Limb (tissue), 2 donors: ENCODE measurements around the gene TRDMT1.

Experiments
- DNase-seq, 2 donors: peaks; one replicate each; pipeline ENCODE4 v3.0.0-alpha.2; 2016; ENCODE audit errors: extremely low spot score in 2 of 2

Gene TRDMT1

GRCh38 chr10:17176091-17176490 is 25.4 kb downstream of the TRDMT1 start:
- DNase-seq: no peak

DNA sequence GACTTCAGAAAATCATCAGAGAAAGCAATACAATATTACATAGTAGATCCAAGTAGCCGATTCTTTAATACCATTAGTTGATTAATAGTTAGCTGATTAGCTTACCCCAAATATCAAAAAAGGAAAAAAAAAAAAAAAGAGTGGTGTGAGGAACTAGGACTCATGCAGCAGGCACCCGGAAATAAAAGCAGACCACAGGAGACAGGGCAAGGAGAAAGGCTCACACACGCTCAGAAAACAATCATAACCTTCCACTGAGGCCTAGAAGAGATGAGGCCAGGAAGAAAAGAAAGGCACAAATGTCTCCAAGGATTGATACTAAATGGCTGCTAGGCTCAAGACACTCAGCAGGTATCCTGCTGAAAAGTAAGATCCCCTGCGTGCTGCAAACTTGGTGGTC is 25.9 kb downstream of the TRDMT1 start:
- no peak for DNase-seq

GRCh38 chr10:17174626-17175025 is 26.8 kb downstream of the TRDMT1 start:
- DNase-seq: no peak

DNA sequence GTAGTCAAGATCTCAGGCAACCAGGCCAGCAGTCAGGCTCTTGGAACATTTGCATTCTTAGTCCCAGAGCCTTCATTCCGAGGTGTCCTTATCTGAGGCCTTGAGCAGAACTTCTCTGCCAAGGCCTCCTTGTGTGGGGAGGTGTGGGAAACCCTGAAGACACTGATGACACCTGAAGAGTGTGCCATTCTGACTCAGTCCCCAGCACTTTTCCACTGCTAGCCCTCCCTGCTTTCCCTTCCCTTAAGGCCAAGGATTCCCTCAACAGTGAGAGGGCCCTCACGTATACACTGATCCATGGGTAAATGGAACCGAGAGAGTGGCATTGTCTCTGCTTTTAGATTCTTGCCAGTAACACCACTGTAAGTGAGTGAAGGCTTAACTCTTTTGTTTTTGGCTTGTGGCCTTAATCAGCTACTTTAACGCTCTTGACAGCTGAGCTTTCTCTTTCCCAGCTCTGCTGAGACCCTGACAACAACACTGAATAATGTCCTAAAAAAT is 30.3 kb downstream of the TRDMT1 start:
- no peak for DNase-seq

DNA sequence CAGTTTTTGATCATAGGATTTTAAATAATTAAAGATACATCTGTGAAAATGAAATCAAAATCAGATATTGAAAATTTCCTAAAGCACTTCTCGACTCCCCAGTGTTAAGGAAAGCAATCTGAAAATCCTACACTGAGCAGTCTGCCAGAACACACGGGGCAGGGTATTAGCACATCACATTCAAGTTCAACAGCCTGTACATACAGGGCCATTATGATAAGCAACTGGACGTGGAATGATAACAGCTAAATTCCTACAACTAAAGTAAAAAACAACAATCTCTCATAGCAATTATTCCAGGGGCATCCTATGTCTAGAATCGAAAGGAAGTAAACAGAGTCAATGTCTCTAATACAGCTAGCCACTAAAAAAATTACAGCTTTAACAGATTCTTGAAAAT is 31.7 kb downstream of the TRDMT1 start:
- DNase-seq: no peak

GRCh38 chr10:17166699-17167098 is 34.8 kb downstream of the TRDMT1 start:
- no peak for DNase-seq

DNA sequence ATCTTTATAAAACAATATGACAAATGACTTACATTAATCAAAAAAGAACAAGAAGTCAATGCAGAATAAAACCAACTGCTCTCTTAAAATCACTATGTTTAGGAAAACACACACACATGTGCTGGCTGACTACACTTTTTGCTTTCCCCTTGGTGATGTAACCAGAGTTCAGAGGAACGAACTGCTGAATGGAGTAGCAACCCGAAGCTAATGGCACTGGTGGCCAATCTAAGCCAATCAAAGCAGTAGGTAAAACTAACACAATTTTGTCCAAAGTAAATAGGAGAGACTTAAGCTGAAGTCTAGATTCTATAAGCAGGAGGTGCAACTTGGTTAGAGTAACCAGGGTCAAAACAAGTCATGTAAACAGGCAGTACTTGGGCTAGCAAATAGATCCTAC is 38.6 kb downstream of the TRDMT1 start:
- DNase-seq: no peak

DNA sequence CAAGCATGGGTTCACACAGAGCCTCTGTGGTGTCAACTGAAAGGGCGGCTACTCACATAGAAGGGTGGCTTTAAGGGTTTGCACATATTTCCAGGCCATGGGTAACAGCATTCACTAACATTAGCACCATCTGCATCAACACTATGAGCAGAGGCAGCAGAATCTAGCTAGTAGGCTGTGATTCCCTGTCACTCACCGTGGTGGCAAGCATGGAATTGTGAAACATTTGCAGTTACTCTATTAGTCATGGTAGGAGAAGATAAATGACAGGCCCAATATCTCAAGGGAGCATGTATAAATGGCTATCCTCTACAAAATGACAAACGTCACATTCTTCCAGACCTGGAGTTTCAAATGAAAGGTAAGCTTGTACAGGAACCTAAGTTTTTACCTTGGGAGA is 39.7 kb downstream of the TRDMT1 start:
- no peak for DNase-seq

GRCh38 chr10:17157024-17157423 is 44.4 kb downstream of the TRDMT1 start:
- DNase-seq: no peak

DNA sequence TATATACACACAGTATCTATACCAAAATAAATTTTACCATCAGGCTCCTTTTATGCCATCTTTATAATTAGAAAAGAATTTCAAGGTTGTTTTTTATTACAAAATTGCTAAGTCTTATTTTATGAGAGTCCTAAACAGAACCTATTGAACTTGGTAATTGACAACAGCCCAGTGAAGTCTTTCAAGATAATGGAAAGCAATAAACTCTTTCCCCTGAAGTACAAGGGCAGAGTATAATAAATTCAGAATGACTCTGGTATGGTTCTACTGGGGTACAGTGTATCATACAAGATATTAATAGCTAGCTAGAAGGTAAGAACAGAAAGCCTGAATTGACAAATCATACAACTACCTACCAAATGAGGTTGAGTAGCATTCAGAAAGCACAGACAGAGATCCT is 45.6 kb downstream of the TRDMT1 start:
- DNase-seq: no peak

DNA sequence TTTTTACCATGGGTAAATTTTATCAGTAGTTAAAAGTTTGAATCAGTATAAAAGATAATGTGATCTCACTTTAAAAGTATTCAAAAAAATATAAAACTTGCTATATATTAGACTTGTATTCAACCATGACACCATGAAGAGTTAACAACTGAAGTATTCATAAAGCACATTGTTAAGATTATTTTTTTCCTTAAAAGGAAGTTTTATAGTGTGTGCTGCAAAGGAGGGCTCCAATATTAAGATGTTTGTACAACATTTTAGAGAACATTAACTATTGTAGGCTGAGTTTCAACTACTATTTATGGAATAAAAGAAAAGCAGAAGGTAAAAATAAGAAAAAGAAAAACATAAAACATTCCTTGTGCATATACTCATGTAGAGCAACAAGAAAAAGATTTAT is 47.4 kb downstream of the TRDMT1 start:
- no peak for DNase-seq

- DNase-seq: no peak
Measured at GRCh38 chr10:17153321-17153720, 48.2 kb downstream of the TRDMT1 start.

- DNase-seq: no peak
Measured at GRCh38 chr10:17151716-17152115, 49.8 kb downstream of the TRDMT1 start.

DNA sequence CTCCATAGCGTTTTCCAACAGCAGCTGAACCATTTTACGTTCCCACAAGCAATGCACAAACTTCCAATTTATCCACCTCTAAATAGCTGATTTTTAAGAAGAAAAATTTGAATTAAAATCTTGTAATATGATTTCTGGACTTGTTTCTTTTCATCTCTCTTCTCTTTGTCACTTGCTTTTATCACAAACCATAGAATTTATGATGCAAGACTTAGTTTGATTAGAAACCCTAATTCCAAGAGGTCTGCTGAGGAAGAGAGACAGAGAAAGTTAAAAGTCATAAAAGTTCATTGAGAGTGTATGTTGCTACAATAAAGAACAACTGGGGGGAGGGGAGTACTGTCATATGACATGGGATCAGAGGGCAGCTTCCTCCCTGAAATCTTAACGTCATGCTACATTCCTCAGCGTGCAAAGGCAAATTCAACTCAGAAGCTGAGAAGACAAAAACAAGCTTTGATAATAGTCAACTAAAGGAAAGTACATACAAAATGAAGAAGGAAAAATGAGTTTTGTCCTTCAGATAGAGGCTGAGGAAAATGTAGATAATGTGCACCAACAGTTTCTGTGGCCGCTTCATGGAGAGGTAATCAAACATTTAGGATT is 53.5 kb downstream of the TRDMT1 start:
- no peak for DNase-seq

GRCh38 chr10:17146892-17147291 is 54.6 kb downstream of the TRDMT1 start:
- no peak for DNase-seq

DNA sequence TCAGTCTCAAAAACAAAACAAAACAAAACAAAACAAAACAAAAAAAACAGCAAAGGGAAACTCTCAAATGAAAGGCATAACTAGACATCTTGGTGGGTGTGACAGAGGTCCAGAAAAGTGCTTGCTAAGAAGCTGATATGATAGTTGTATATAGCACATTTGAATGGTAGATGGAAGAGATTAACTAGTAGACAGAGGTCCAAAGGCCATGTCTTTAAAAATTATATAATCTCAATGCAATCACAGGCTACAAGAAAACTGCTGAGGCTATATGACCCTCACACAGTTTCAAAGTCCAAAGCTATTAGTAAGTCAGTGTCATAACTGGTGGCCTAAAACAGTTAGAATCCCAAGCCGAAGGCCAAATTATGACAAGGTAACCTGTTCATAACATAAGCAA is 56.2 kb downstream of the TRDMT1 start:
- DNase-seq: no peak

GRCh38 chr10:17144757-17145156 is 56.7 kb downstream of the TRDMT1 start:
- no peak for DNase-seq

DNA sequence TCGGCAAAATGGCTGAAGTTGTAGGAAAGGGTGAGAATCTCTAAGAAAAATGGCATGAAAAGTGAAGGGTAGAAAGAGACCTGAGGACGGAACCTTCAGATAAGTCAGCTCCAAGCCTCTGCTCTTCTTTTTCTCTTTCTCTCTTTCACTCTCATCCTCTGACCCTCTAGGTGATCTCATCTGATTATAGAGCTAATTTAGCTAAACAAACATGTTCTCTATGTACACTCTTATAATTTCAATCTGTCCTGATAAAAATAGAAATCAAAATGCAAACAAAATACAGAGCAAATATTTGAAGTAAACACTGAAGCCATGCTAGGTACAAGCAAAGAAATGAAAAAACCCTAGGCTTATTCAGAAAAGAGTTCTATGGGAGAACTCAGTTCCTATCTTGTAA is 57.4 kb downstream of the TRDMT1 start:
- no peak for DNase-seq

GRCh38 chr10:17143055-17143690 is 58.3 kb downstream of the TRDMT1 start:
- DNase-seq: no peak

GRCh38 chr10:17141504-17142229 is 59.8 kb downstream of the TRDMT1 start:
- DNase-seq: no peak

GRCh38 chr10:17140386-17140761 is 61.1 kb downstream of the TRDMT1 start:
- no peak for DNase-seq

DNA sequence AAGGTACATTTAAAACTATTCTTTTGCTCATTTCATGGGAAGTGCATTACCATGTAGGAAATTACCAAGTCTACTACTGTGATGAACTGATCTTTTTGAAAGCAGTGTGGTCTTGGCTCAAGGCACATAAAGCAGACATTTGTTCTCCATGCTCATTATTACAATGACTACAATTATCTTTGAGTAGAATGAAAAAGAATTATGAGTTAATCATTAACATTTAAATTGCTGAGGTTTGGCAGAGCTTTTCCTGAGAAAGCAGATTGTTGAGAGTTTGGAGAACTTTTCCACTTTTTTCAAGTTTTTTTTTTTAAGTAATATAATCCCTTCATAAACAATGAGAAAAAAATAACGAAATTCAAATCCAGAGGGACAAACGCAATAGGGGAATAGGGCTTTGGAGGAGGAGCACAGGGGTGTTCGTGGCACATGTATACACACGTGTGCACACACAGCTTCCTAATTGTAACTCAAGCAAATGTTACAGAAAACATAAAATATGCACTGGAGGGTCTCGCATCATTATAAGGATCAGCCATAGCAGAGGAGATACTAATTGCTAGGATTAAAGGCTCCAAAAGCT is 62.9 kb downstream of the TRDMT1 start:
- DNase-seq: no peak
